Pons (tissue), 1 donor: ENCODE measurements around the gene ENDOG.

Experiments used
- DNase-seq: peaks from one replicate; pipeline ENCODE4 v3.0.0-alpha.2; 2016; ENCODE audit warnings: low spot score

The ENDOG gene

DNA sequence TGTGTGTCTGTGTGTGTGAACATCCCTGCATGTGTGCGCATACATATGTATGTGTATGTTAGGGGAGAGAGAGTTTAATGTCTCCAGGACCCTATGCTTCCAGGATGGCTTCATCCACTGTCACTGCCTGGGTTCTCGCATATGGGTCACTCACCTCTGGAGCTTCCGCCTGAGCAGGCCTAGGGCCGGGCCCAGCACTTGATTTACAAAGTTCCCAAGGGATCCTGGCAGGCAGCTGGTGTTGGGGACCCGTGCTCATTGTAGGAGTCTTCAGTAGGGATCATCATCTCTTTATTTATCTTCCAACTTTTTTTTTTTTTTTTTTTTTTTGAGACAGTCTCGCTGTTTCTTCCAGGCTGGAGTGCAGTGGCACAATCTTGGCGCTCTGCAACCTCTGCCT is 18.2 kb upstream of the ENDOG start:
- DNase-seq = no peak

DNA sequence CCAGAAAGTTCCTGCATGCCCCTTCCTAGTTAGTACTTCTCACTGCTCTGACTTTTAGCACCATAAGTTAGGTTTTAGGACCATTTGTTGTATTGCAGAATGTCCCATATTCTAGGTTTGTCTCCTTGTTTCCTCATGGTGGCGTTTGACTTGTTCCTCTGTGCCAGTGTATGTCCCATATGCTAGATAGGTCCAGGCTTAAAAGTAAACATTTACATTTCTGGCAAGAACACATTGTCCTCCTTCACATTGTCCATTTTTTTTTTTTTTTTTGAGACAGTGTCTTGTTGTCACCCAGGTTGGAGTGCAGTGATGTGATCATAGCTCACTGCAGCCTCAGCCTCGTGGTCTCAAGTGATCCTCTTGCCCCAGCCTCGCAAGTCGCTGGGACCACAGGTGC is 15.8 kb upstream of the ENDOG start:
- DNase-seq = no peak

DNA sequence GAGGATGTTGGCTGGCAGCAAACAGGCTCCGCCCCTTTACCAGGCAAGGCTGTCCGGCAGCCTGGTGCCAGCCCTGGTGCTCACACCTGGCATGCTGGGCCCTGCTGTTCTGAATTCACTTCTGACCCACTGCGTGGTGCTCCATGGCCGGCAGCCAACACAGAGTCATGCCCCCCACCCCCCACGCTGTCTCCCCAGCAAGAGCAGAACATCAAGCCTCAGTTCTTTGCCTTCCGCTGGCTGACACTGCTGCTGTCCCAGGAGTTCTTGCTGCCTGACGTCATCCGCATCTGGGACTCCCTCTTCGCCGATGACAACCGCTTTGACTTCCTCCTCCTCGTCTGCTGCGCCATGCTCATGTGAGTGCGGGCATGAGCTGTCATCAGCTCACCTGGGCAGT is 12.6 kb upstream of the ENDOG start:
- peak; percentile 62 for DNase-seq

DNA sequence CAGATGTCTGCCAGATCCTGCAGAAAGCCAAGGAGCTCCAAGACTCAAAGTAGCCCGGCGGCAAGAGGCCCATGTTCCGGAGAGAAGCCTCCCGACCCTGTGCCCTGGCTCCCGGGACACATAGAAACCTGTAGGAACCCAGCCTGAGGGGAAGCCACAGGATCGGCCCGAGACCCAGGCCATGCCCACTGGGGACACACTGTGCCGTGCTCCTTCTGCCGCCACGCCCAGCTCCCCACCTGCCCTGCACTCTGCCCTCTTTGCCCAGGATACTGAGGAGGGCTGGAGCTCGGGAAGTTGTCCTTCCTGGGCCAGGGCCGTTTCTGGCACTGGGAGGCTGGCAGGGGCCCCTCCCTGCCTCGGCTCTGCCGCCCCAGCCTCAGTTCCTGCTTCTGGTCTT is 10.5 kb upstream of the ENDOG start:
- DNase-seq = no peak

DNA sequence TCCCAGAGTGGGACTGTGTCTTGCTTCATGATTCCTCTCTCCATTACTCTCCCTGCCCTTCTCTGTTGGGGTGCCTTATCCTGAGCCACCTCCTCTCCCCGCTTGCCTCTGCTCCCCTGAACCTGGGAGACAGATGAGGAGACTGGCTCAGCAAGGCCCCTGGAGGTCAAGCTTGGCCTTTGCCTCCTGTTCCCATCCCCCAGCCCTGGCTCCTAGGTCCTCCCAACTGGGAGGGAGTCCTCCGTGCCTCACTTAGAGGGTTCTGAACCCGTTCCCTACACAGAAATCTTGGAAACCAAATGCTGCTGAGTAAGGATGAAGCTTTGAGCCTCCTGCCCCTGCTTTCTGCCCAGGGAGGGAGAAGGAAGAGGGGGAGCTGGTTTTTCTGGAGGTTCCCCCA is 9.8 kb upstream of the ENDOG start:
- no peak for DNase-seq

DNA sequence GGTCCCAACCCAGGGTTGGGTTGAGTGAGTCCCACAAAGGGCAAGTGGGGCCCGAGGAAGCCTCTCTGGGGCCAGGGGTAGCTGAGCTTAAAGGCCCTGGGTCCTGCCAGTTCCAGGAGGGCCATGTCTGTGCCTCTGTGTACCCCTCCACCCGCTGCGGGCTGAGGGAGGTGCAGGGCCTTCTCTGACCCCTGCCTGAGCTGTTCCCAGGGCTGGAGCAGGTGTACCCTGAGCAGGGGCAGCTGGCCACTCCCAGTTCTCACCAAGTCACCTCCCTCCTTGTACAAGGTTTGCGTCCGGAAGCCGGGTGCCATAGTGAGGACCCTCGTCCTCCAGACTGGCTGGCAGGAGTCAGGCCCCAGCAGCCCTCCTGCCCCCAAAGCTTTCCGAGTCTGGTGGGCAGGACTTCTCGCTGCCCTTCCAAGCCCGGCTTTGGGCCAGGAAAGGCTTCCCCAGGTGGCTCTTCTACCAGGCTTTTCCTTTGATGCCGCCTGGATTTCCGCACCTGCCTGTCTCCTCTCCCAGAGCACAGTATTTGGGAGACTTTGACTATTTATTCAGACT is 9.2 kb upstream of the ENDOG start:
- DNase-seq = no peak

DNA sequence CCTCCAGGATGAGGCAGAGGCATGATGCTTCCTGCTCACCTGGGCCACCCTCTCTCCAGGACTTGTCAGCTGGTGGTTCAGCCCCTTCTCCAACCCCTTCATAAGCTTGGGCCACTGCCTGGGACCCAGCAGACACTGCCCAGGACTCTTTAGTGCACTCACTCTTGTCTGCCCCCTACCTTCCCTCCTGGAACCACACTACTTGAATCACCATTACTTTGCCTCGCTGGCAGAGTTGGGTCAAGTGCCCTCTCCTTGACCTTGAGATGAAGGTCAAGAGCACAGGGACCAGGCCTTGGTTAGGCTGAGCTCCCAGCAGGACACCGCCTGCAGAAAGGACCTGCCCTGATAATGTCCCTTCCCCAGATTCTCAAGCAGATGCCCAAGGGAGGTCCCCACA is 8.5 kb upstream of the ENDOG start:
- no peak for DNase-seq

DNA sequence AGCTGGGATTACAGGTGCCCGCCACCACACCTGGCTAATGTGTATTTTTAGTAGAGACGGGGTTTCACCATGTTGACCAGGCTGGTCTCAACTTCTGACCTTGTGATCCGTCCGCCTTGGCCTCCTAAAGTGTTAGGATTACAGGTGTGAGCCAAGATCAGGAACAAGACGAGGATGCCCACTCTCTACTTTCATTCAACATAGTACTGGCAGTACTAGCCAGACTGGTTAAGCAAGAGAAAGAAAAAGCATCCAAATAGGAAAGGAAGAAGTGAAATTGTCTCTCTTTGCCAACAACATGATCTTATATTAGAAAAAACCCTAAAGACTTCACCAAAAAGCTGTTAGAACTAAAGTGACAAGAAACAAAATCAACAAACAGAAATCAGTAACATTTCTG is 7.4 kb upstream of the ENDOG start:
- DNase-seq = no peak

DNA sequence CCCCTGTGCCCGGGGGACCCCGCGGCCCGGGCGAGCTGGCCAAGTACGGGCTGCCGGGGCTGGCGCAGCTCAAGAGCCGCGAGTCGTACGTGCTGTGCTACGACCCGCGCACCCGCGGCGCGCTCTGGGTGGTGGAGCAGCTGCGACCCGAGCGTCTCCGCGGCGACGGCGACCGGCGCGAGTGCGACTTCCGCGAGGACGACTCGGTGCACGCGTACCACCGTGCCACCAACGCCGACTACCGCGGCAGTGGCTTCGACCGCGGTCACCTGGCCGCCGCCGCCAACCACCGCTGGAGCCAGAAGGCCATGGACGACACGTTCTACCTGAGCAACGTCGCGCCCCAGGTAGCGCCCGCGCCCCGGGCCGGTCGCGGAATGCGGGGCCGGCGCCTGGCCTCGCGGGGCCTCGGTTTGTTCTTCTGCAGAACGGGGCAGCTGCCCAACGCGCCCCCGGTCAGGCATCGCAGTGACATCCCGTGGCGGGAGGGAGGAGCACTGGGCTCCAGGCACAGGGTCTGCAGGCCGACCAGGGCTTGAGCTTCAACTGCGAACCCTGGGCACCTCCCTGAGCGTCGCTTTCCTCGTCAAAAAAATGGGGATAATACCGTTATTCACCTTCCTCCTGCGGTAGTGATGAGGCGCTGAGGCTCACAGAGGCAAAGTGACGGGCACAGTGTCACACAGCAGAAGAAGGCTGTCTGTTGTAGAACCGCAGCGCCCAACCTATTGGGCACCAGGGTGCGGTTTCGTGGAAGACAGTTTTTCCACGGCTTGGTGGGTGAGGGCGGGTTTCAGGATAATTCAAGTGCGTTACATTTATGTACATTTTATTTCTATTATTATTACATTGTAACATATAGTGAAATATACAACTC is 777 bp downstream of the ENDOG start:
- no peak for DNase-seq

DNA sequence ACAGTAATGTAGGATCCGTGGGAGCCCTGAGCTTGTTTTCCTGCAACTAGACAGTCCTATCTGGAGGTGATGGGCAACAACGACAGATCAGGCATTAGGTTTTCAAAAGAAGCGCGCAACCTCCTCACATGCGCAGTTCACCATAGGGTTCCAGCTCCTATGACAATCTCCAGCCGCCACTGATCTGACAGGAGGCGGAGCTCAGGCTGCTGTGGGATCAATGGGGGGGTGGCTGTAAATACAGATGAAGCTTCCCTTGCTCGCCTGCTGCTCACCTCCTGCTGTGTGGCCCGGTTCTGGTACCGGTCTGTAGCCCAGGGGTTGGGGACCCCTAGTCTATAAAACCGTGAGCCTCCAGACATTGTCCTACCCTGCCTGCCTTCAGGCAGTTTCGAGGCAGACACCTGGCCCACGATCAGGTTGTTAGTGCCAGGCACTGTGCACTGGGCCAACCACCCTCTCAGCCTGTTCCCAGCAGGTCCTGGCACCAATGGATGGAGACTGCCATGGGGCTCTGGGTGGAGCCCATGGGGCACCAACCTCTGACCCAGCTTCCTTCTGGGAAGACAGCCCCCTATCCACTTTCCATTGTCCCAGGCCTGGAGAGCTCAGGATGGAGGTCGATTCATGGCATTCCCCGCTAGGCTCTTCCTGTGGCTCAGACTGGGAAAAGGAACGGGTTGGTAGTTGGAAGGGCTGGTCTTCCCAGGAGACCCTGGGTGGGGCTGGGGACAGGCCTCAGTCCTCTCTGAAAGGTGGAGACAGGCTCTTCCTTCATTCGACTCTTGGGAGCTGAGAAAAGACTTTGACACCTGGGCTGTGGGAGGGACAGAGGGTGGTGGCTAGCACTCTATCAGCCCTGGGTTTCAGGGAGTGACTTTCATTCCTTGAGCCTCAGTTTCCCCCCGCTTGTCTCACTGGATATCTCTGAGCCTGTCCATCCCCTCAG is 1.7 kb downstream of the ENDOG start:
- DNase-seq = no peak

DNA sequence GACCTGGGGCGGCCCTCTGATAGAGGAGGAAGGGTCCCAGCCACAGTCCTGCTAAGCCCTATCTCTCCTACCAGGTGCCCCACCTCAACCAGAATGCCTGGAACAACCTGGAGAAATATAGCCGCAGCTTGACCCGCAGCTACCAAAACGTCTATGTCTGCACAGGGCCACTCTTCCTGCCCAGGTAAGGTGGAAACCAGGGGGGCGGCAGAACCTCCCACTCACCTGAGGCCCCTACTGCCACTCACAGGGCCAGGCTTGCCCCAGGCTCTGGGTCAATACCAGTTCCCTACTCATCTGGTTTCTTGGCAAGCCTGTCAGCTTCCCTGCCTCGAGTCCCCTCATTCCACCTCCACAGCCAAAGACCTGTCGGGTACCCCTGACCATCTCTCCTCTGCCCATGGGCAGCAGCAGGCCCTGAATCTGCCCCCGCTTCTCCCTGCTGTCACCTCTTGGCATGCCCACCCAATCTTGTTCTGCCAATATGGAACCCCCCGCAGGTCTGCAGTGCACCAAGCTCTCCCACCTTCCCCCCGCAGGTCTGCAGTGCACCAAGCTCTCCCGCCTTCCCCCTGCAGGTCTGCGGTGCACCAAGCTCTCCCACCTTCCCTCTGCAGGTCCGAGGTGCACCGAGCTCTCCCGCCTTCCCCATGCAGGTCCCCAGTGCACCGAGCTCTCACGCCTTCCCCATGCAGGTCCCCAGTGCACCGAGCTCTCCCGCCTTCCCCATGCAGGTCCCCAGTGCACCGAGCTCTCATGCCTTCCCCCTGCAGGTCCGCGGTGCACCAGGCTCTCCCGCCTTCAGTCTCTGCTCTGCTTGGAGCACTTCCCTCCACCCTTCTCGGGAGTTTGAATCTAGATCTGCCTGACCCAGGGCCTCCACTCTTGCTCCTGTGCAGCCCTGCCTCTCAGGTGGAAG is 2.6 kb downstream of the ENDOG start:
- DNase-seq = no peak

DNA sequence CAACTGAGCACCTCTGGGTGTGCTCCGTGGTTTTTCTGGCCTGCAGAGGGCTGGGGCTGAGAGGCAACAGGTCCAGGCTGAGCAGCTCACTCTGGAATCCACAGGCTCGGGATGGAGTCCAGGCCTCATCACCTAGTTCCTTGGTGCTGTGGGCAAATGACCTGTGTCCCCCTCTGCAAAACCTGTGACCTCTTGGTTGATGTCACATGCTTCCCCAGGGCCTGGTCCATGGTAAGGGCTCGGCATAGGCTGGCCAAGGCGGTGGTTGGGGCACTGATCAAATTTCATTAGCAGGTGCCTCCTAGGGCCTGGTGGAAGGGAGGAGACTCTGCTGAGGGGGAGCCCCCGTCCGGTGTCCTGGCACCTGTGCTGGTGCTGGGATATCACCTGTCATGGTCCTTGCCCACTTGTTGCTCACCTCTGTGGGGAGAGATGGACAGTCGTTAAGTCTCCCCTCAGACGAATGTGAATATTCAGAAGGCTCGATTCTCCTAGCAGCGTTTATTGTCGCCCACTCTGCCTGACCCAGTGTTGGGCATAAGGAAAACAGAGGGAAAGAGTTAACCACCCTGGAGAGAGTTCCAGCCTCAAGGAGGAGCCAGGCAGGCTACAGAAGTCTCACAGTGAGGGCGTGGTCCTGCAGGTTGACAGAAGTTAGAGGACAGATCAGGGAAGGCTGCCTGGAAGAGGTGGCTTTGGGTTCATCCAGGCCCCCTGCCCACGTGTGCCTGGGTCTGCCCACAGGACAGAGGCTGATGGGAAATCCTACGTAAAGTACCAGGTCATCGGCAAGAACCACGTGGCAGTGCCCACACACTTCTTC is 3.5 kb downstream of the ENDOG start:
- DNase-seq = no peak

DNA sequence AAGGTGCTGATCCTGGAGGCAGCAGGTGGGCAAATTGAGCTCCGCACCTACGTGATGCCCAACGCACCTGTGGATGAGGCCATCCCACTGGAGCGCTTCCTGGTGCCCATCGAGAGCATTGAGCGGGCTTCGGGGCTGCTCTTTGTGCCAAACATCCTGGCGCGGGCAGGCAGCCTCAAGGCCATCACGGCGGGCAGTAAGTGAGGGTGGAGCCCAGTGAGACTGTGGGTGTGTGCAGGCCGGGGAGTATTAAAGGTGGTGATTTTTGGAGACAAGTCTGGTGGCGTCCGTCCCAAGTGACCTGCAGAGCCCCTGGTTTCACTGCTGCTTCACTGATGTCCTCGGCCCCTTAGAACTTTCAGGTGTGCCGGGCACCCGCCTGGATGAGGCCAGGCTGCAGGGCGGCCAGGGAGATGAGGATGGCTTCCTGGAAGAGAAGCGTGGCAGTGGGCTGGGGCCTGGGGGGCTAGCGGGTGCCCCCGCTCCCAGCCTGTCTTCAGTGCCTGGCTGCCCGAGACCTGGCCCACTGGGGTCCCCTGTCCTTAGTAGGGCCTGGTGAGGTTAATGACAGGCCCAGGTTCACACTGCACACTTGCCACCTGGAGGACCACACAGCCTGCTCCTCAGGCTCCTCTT is 4.2 kb downstream of the ENDOG start:
- no peak for DNase-seq

DNA sequence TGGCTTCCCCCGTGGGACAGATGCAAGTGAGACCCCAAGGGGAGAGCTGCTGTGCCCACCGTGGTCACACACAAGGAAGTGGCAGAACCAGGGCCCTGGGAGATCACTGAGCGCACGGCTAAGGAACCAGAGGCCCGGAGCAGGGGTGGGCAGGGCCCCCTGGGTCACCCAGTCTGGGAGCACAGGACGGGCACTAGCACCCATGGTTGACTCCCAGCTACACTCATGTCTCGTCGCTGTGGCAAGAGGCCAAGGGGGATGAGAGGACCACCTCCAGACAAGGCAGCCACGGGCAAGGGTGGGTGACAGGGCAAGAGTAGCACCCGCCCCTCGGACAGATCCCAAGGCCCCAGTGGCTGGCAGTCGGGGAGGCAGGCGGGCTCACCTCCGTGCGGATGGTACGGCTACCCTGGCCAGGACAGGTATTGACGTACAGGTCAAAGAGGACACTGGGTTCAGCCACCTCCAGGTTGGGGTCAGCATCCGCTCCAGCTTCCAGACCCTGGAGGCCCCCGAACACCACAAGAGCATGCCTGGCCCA is 5.1 kb downstream of the ENDOG start:
- DNase-seq = no peak

DNA sequence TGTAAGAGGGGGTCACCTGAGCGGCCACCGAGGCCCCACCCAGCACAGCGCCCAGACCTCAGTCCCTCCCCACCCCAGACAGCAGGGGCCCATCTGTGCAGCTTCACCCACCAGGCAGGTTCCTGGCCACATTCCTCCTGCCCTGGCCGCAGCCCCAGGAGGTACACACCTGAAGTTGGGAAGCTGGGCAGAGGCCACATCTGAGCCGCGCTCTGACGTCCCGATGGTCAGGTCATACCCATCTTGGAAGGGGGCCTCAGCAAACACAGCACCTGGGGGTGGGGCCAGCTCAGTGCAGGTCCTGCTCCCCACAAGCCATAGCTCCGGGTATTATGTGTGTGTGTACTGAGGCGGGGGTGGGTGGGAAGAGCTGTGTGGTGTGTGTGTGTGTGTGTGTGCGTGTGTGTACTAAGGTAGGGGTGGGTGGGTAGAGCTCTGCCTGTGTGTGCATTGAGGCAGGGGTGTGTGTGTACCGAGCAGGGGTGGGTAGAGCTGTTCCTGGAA is 5.7 kb downstream of the ENDOG start:
- DNase-seq = no peak

DNA sequence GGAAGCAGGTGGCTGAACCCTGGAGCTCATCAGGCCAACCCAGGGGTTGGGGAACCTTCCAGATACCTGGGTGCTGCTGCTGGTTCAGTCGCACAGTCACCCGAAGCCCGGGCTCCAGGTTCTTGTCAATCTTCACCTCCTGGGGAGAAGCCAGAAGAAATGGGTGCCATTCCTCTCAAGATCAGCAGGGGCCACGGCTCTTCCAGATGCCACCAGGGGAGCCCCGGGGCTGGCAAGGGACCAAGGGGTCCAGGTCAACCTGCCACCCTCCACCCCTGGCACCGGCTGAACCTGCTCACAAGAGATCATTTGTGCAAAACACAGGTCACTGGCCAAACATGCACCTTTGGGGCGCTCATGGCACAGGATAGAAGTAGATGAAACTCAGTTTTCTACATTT is 6.6 kb downstream of the ENDOG start:
- DNase-seq = no peak

DNA sequence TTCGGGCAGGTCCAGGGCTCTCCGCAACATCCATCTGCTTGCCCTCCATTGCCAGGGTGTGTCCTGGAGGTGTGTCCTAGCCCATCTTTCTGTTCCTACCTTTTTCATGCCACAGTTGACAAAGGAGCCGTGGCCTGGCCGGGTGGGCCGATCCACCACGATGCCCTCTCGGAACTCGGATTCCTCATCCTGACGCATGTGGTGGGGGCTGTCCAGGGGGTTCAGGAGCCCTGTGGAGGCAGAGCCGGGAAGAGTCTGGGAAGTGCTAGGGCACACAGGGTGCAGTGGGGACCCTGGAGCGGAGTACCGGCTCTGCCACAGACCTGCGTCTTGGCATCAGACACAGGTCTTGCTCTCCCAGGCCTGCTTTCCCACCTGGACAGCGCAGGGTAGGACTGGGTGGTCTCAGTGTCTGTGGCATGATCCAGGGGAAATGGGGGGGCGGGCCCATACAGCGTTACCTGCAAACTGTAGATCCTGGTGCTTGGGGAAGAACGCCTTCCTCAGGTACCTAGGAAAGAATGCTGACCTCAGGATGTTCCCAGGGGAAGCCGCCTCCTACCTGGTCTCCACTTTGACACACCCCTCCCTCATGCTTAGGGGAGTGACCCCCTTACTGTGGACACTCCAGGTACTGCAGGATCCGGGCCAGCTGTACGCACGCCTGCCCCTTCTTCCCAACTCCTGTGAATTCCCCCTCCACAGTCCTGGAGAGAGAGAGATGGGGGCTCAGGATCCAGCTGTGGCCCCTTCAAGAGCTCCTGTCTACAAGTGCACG is 7.8 kb downstream of the ENDOG start:
- DNase-seq = no peak

DNA sequence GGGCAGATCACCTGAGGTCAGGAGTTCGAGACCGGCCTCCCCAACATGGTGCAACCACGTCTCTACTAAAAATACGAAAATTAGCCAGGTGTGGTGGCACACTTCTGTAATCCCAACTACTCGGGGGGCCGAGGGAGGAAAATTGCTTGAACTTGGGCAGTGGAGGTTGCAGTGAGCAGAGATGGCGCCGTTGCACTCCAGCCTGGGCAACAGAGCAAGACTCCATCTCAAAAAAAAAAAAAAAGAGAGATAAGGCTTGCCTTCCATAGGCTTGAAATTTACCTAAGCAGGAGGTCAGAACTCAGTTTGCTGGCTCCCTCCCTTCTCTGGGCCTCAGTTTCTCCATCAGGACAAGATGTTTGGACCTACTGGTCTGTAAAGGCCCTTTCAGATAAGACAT is 10.0 kb downstream of the ENDOG start:
- DNase-seq = no peak
